Measurements from ENCODE around the gene DHX40.
"Not testable (repeated sequence)": the region's sequence is repeated elsewhere in the genome, so short reads cannot be mapped to it uniquely, and the experiment has no call there.

DHX40 gene

DNA sequence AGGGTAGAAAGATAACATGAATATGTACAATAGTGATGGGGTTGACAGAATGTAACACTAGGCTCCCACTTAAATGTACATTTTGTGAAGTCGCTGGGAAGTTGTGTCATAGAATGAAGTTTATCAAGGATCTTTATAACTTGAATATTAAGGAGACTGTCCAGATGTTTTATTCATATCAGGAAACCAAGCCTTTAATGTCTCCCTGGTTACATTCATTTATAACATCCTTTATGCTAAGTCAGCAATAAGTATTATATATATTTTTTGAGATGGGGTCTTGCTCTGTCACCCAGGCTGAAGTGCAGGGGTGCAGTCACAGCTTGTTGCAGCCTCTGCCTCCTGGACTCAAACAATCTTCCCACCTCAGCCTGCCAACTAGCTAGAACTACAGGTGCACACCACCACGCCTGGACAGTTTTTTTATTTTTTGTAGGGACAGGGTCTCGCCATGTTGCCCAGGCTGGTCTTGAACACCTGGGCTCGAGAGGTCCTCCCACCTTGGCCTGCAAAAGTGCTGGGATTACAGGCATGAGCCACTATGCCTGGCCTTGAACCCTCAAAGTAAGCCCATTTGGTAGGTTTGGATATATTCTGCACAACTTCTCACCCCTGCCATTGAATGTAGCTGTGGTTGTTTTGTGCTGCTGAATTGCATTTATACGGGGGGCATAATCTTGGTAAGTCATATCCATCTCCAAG is 68.4 kb downstream of the DHX40 start:
- no peak for DNase-seq

DNA sequence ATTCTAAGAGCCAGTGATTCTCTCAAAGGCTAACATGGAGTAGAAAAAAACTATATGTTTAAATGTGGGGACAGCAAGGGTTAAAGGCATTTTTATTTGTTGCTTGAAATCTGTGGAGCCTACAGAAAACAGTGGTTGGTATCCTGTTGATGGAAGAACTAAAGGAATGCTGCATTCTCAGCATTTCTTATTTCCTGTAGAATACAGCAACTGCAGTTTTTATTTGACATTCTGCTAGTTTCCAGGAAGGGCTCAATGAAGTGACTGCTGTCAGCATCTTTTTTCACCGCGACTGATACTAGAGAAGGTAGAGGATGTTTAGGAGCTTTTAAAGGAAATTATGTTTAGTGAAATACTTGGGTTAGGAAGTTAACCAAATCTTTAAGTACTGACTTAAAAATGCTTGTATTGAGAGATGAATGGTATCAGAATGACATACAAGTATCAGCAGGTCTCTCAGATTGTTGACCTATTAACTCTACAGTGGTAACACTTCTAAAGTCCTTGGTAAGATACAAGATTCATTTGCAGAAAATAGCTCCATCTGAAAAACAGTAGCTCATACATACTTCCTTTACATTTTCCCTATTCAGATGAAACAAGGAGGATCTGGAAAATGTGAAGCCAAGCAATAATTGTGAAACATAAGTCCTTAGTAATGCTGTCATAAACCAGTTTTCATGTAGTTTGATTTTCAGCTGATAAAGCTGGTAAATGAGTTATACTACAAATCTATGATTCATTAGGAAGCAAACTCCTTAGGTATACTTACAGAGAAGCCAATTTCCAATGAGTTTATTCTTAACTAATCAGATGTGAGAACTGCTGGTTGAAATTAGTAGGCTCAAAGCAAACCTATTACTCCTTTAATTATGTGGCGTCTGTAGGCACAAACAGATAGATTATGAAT is 69.5 kb downstream of the DHX40 start:
- DNase-seq: no peak

DNA sequence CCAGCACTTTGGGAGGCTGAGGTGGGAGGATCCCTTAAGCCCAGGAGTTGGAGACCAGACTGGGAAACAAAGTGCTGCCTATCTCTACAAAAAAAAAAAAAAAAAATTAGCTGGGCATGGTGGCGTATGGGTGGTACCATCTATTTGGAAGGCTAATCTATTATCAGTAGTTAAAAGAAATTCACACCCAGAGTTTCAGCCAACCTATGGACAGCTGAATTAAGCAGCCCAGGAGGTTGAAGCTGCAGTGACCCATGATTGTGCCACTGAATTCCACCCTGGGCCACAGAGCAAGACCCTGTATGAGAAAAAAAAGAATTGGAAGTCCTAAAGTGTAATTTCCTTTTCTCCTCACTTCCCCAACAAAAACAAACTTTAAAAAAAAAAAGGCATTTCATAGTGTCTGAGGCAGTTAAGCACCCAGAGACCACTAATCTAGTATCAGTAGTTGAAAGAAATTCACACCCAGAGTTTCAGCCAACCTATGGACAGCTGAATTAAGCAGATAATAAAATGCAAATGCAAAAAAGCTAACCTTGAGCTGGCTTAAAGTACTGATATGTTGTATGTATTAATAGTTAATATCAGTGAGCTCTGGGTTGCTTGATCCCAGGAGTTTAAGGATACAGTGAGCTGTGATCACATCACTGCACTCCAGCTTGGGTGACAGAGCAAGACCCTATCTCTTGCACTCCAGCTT is 72.4 kb downstream of the DHX40 start:
- DNase-seq: no peak

DNA sequence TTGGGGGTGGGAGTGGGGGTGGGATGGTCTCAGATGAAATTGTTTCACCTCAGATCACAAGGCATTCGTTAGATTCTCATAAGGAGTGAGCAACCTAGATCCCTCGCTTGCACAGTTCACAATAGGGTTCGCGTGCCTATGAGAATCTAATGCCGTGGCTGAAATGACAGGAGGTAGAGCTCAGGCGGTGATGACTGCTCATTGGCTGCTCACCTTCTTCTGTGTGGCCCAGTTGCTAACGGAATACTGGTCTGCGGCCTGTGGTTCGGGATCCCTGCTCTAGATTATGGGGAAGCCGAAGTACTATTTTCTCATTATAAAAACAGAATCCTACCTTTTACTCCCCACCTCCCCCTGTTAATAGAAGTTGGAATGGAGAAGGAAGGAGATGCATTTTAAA is 73.1 kb downstream of the DHX40 start:
- no peak for DNase-seq

DNA sequence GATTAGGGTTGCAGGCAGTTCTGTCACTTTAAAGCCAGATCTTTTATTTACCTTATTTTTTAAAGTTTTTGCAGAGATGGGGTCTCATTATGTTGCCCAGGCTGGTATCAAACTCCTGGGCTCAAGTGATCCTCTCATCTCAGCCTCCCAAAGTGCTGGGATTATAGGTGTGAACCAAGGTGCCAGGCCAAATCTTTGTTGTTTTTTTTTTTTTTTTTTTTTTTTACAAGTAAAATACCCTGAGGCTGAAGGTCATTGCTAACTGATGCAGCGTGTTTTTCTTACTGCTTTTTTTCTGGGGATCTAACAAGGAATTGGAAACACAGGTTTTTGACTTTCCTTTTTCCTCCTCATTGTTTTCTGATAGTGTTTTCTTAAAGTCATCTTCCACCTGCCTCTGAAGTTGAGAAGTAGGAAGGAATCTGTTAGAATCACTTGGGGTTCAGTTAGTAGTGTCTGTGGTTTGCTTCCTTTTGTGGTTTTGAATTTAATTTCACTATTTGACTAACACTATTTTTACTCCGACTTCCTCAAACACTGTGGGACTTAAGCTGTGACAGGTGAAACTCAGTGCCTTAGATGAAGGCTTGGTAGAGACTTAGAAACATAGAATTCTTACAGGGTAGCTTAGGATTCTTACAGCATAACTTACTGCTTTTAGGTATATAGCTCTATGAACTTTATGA is 76.5 kb downstream of the DHX40 start:
- DNase-seq: no peak

DNA sequence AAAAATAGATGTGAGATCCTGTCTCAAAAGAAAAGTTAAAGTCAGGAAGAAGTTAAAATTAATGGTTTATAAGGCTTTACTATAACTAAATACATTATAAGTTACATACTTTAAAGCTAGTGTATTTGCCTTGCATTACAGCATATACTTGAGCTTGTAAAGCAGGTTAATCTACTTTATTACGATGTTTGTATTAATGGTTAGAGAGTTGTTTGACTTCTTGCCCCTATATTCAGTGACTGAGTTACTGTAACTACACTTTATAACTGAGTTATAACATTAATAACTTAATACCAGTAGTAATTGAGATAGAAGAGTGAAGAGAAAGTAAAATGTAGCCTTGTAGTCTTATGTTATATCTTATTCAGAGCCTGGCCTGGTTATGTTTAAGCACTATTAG is 77.2 kb downstream of the DHX40 start:
- no peak for DNase-seq

DNA sequence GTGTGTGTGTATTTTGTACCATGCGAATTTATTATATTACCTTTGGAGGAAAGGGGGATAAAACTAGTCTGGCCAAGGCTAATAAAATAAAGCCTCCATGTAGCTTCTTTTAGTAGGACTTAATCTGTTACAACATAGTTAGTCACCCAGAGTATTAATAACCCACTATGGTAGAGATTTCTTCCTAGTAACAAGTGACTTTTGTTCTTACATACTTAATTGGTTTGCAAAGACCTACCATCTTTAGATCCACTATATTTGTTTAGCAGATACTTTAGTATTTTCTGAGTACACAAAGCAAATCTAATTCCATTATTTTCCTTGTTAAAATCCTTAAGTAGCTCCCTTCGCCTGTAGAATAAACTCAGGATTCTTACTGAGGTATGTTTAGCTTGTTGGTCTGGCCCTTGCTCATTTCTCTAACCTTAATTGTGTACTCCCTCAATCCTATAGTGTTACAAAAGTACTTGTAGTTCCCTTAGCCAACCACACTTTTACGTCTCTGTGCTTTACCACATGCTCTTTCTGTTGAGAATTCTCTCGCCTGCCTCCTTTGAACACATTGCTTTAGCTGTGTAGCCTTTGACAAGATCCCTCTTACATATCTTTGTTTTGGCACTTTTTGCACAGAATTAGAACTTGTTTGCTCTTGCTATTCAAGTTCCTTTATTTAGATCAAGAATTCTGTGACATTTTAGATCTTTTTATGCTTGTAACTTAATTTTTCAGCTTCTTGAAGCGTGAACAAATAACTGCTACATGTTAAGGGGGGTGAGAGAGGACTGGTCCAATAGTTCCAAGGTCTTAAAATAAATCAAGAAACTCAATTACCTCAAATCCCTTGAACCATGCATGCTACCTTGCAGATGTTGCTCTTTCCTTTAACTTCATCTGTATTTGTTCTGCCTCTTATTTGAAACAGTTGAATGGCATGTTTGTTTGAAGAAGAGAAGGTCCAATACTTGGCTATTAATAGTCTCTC is 78.0 kb downstream of the DHX40 start:
- no peak for DNase-seq

DNA sequence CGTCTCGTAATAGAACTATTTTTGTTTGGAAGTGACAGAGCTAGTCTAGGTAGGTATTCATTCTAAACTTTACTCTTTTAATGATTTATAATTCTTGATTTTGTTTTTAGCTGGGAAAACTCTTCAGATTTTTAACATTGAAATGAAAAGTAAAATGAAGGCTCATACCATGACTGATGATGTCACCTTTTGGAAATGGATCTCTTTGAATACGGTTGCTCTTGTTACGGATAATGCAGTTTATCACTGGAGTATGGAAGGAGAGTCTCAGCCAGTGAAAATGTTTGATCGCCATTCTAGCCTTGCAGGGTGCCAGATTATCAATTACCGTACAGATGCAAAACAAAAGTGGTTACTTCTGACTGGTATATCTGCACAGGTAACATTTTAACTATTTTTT is 81.9 kb downstream of the DHX40 start:
- no peak for DNase-seq

DNA sequence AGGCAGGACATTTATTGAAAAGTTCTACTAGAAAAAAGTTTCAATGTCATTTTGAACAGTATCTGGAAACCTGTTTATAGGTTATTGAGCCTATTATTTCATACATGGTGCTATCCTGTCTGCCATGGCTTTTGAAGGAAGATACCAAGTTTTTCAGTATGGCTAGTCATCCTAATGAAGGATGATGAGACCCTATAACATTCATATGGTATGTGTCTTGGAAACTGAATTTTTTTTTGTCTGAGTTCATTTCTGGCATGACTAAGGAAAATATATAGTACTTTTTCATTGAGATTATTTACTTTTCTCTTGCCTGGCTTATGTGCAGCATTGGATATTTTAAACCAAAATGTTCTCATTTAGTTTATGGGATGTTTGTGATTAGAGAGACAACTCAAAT is 84.5 kb downstream of the DHX40 start:
- no peak for DNase-seq

DNA sequence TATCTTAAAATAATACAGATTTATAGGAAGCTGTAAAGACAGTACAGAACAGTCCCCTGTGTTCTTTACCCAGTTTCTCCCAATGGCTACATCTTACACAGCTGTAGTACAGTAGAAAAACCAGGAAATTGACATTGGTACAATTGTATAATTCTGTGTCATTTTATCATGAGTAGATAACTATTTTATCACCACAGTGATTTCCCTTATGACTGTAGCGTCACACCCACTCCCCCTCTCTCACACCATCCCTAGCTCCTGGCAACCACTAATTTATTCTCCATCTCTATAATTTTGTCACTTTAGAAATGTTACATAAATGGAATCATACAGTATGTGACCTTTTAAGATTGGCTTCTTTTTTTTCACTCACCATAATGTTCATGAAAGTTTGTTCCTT is 85.2 kb downstream of the DHX40 start:
- no peak for DNase-seq

DNA sequence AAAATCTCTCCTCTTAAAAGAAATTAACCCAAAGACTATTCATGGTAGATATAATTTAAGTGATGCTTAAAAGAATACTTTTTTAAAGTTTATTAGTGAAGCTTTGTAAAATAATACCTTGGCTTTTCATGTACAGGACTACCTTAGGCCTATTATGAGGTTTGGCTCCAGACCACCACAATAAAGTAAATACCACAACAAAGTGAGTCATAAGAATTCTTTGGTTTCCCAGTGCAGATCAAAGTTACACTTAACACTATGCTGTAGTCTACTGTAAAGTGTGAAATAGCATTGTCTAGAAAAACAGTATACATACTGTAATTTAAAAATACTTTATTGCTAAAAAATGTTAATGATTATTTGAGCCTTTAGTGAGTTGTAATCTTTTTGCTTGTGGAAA is 85.9 kb downstream of the DHX40 start:
- no peak for DNase-seq

DNA sequence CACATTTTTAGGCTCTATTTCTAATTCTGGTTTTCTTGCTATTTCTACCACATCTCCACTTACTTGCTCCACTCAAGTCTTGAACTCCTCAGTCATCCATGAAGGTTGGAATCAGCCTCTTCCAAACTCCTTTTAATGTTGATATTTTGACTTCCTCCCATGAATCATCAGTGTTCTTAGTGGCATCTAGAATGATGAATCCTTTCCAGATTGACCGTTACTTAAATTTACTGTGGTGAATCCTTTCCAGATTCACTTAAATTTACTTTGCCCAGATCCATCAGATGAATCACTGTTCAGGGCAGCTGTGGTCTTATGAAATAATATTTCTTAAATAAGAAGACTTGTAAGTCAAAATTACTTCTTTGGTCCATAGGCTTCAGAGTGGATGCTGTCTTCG is 86.7 kb downstream of the DHX40 start:
- DNase-seq: no peak

DNA sequence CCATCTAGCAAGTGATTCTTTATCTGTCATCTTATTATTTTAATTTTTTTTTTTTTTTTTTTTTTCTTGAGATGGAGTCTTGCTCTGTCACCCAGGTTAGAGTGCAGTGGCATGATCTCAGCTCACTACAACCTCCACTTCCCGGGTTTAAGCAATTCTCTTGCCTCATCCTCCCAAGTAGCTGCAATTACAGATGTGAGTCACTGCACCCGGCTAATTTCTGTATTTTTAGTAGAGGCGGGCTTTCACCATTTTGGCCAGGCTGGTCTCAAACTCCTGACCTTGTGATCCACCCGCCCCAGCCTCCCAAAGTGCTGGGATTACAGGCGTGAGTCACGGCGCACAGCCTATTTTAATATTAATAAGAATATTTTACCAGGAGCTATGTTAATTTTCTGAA is 91.2 kb downstream of the DHX40 start:
- not testable (repeated sequence) for DNase-seq
